ENCODE measurements around the gene NANP. TPM values are rescaled to one million over a fixed set of nuclear protein-coding genes. Genes with fewer than 3 reads are reported as not detected.

NANP gene
- total RNA-seq, 1 experiment from 2014 or later = 7.1 TPM

DNA sequence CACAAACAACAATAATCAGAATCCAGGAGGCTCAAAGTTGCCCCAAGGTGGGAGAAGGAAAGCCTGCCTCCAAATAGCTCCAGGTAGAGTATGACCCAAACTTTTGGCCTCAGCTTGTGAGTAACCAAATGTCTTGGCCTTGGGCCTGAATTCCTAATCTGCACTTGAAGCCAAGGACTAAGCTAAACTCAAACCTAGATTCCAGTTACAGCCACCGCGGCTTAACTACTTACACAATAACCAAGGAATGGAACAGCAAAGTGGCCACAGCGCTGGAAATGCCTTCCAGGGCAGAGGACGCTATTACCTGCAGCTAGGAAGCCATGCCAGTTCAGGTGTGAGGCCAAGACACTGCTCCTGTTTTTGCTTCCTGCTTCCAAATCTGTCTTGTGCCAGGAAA lies 43.1 kb downstream of the NANP start:
- Histone ChIP-seq H3K27ac (ENCODE audit: insufficient read length, low read depth, low read length) (no peak overlapping the region), H3K4me2 (ENCODE audit: insufficient read depth, insufficient read length, low read length) (no peak overlapping the region), H3K23me2 (ENCODE audit: insufficient read length, low read depth, low read length, poor library complexity, severe bottlenecking) (peaks cover 4% of the 10 kb centered on the region), H3K14ac (ENCODE audit: insufficient read depth, low read length) (no peak overlapping the region), H3K4me1 (ENCODE audit: insufficient read depth, low read length) (no peaks in the 10 kb centered on the region; the same call in 1 of the 2 replicates), H2BK20ac (ENCODE audit: low read depth, low read length, poor library complexity, severe bottlenecking) (no peak overlapping the region), H4K5ac (ENCODE audit: insufficient read length, low read depth, low read length) (no peak overlapping the region), H3K9me3 (ENCODE audit: control insufficient read depth, low read depth, low read length) (no peaks in the 10 kb centered on the region), H3K27me3 (ENCODE audit: insufficient read depth, low read length) (no peaks in the 10 kb centered on the region), H4K8ac (replicated peaks; ENCODE audit: insufficient read length, low read depth, low read length) (no peak overlapping the region), H3K23ac (ENCODE audit: insufficient read length, low read depth, low read length) (no peak overlapping the region), H2AK5ac (ENCODE audit: insufficient read length, low read length) (no peak overlapping the region), H3K56ac (ENCODE audit: insufficient read length, low read depth, low read length) (no peak overlapping the region), H2AFZ (ENCODE audit: low read length) (no peak overlapping the region), H3K18ac (ENCODE audit: insufficient read length, low read depth, low read length) (no peak overlapping the region), H4K91ac (ENCODE audit: insufficient read length, low read depth, low read length) (no peak overlapping the region), H3K79me1 (ENCODE audit: insufficient read depth, low read depth, low read length, poor library complexity, severe bottlenecking) (peaks cover 4% of the 10 kb centered on the region), H4K20me1 (ENCODE audit: control insufficient read depth, insufficient read depth, insufficient read length) (no peaks in the 10 kb centered on the region), H3K9ac (ENCODE audit: extremely low read depth, insufficient read length, low read length) (no peak overlapping the region), H2BK15ac (ENCODE audit: low read depth, low read length) (no peak overlapping the region), H3K4ac (ENCODE audit: low read depth, low read length) (no peak overlapping the region), H3T11ph (ENCODE audit: low read length) (no peak overlapping the region), H2BK5ac (ENCODE audit: insufficient read length, low read length) (no peak overlapping the region), H2BK120ac (ENCODE audit: low read depth, low read length, poor library complexity, severe bottlenecking) (no peak overlapping the region), H2BK12ac (ENCODE audit: insufficient read length, low read depth, low read length) (no peak overlapping the region), H3K79me2 (ENCODE audit: insufficient read depth, low read length) (peaks cover 29% of the 10 kb centered on the region; the same call in 1 of the 2 replicates)
- Mint-ChIP-seq H3K9me3 (peaks cover 0 to 2% of the 10 kb centered on the region in 2 experiments; a peak in 2 of 5 replicates), H3K4me3 (no peak overlapping the region; a peak in 1 of 5 replicates), H3K27me3 (ENCODE audit: low read depth) (no peaks in the 10 kb centered on the region), H3K4me1 (peaks cover 37 to 44% of the 10 kb centered on the region in 2 experiments), H3K36me3 (ENCODE audit: insufficient read depth in 1 of 3, low read depth in 3 of 3) (peaks cover 36 to 39% (median 37%) of the 10 kb centered on the region in 3 experiments), H3K27ac (peak overlapping the region in 2 of 3 experiments; percentile 39 to 44; a peak in 2 of 7 replicates)
- TF ChIP-seq, protein P1, sequence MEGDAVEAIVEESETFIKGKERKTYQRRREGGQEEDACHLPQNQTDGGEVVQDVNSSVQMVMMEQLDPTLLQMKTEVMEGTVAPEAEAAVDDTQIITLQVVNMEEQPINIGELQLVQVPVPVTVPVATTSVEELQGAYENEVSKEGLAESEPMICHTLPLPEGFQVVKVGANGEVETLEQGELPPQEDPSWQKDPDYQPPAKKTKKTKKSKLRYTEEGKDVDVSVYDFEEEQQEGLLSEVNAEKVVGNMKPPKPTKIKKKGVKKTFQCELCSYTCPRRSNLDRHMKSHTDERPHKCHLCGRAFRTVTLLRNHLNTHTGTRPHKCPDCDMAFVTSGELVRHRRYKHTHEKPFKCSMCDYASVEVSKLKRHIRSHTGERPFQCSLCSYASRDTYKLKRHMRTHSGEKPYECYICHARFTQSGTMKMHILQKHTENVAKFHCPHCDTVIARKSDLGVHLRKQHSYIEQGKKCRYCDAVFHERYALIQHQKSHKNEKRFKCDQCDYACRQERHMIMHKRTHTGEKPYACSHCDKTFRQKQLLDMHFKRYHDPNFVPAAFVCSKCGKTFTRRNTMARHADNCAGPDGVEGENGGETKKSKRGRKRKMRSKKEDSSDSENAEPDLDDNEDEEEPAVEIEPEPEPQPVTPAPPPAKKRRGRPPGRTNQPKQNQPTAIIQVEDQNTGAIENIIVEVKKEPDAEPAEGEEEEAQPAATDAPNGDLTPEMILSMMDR (conservative IDR thresholded peaks at IDR 0.05) = no peak
- no peak for DNase-seq
- no CpG with 5 or more reads among the region's 4 CpGs for WGBS (ENCODE audit: extremely low coverage, insufficient read length, low lambda C conversion rate)
